ENCODE data around the gene N4BP2L1. TPM values are rescaled to one million over a fixed set of nuclear protein-coding genes. Genes with fewer than 3 reads are reported as not detected.

N4BP2L1 gene

Small RNA genes lying within 50 kb of the gene (small RNA-seq; reads per million reads assigned to genes)
- not detected for gene RF00190
